ENCODE data around the gene FKBP10. TPM values are rescaled to one million over a fixed set of nuclear protein-coding genes. Genes with fewer than 3 reads are reported as not detected.
"Not testable (repeated sequence)": the region's sequence is repeated elsewhere in the genome, so short reads cannot be mapped to it uniquely, and the experiment has no call there.

FKBP10 gene
- total RNA-seq, 2 experiments from 2014 or later = not detected

GRCh38 chr17:41837761-41838538, 25.1 kb downstream of the FKBP10 start, which contains the start of gene KLHL10:
KLHL10 (plus strand) TSS chr17:41837825; CDS start chr17:41837933, 108 bp downstream.
- H3K4me1 Mint-ChIP-seq (ENCODE audit: low read depth) = peaks cover 14% of the 10 kb centered on the region
- no peaks in the 10 kb centered on the region for H3K27me3 Mint-ChIP-seq (ENCODE audit: low read depth)
- H3K36me3 Mint-ChIP-seq (ENCODE audit: low read depth) = no peaks in the 10 kb centered on the region
- ATAC-seq (no peak), DNase-seq (no peak)
- H3K9me3 Mint-ChIP-seq (ENCODE audit: insufficient read depth) = no peaks in the 10 kb centered on the region
- H3K27ac Mint-ChIP-seq = no peak within 1 kb of the TSS
- ChIA-PET CTCF (interaction anchor here (1.2 to 1.7 kb wide), 2 partner anchors 27 to 100 kb away, joined by 4 to 7 read pairs; partner anchors contain the start of gene P3H4), POLR2A (interaction anchor here (1.0 kb wide), 1 partner anchor 28 kb away, joined by 3 read pairs; the partner anchor contains the start of gene KLHL11)
- peak within 1 kb of the TSS; percentile 75 for H3K4me3 Mint-ChIP-seq

- H3K36me3 Mint-ChIP-seq (ENCODE audit: low read depth); H3K4me3 Mint-ChIP-seq; H3K27me3 Mint-ChIP-seq (ENCODE audit: low read depth); DNase-seq; ATAC-seq; H3K9me3 Mint-ChIP-seq (ENCODE audit: insufficient read depth); H3K27ac Mint-ChIP-seq; CTCF ChIA-PET: not testable (repeated sequence)
- POLR2A ChIA-PET = interaction anchor here (0.6 kb wide), 1 partner anchor 91 kb away, joined by 4 read pairs; no protein-coding TSS in a partner anchor
- H3K4me1 Mint-ChIP-seq (ENCODE audit: low read depth) = peaks cover 14% of the 10 kb centered on the region
Observed at GRCh38 chr17:41839448-41839847, 26.6 kb downstream of the FKBP10 start.

GRCh38 chr17:41840781-41841180, 28.0 kb downstream of the FKBP10 start:
- H3K27ac Mint-ChIP-seq; H3K4me1 Mint-ChIP-seq (ENCODE audit: low read depth); H3K4me3 Mint-ChIP-seq; H3K9me3 Mint-ChIP-seq (ENCODE audit: insufficient read depth); ATAC-seq; CTCF ChIA-PET; POLR2A ChIA-PET; H3K27me3 Mint-ChIP-seq (ENCODE audit: low read depth); H3K36me3 Mint-ChIP-seq (ENCODE audit: low read depth); DNase-seq: not testable (repeated sequence)

GRCh38 chr17:41844971-41845370, 32.2 kb downstream of the FKBP10 start:
- POLR2A ChIA-PET = no interaction called here

GRCh38 chr17:41848788-41849187, 36.0 kb downstream of the FKBP10 start:
- Mint-ChIP-seq H3K36me3 (ENCODE audit: low read depth) (peaks cover 15% of the 10 kb centered on the region), H3K27me3 (ENCODE audit: low read depth) (no peaks in the 10 kb centered on the region), H3K4me1 (ENCODE audit: low read depth) (peaks cover 5% of the 10 kb centered on the region), H3K27ac (no peak overlapping the region), H3K4me3 (no peak overlapping the region), H3K9me3 (ENCODE audit: insufficient read depth) (no peaks in the 10 kb centered on the region)
- CTCF ChIA-PET = interaction anchor here (1.4 to 1.6 kb wide), 2 partner anchors 16 to 37 kb away, joined by 4 read pairs; partner anchors contain the start of genes KLHL11 and P3H4
- POLR2A ChIA-PET = no interaction called here
- DNase-seq = no peak
- ATAC-seq = no peak

More at GRCh38 chr17:41844971-41845370, 32.2 kb downstream of the FKBP10 start:
- Mint-ChIP-seq H3K36me3 (ENCODE audit: low read depth) (peaks cover 2% of the 10 kb centered on the region), H3K27ac (no peak overlapping the region), H3K27me3 (ENCODE audit: low read depth) (no peaks in the 10 kb centered on the region), H3K4me3 (no peak overlapping the region), H3K4me1 (ENCODE audit: low read depth) (no peaks in the 10 kb centered on the region), H3K9me3 (ENCODE audit: insufficient read depth) (no peaks in the 10 kb centered on the region)
- DNase-seq (no peak), ATAC-seq (no peak)
- CTCF ChIA-PET = no interaction called here

DNA sequence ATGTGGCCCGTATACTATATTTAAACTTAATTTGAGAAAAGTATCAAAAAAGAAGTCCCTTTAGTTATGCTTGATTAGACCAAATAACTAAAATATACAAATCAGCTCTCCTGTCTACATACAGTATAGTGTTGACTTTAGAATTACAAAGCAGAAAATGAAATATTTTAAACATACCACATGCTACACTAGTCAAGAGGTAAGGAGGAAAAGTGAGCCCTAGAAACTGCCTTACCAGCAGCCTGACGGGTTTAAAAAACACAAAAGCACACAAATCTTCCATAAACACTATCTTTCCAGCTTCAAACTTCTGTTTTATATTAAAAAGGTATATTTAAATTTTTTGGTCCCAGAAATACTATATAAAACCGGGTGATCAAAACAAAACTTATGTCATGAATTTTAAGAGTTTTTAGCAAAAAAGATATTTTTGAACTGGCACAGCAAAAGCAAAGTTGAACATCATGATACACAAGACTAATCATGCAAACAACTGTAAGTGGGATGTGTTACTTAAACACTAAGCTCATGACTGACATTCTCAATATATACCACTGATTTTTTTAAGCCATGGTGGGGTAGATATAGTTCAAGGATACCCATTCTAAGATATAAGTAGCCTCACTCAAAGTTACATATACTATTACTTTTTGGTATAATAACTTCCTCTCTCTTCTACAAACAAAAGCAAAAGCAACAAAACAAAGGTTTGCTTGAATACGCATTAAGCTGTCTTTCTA, 36.6 kb downstream of the FKBP10 start:
- H3K36me3 Mint-ChIP-seq (ENCODE audit: low read depth) = peaks cover 18% of the 10 kb centered on the region
- no peaks in the 10 kb centered on the region for H3K27me3 Mint-ChIP-seq (ENCODE audit: low read depth)
- H3K27ac Mint-ChIP-seq = no peak overlapping the region
- CTCF ChIA-PET = interaction anchor here (1.4 to 1.6 kb wide), 2 partner anchors 15 to 38 kb away, joined by 4 read pairs; partner anchors contain the start of genes KLHL11 and P3H4
- ATAC-seq (no peak), DNase-seq (no peak)
- peaks cover 5% of the 10 kb centered on the region for H3K4me1 Mint-ChIP-seq (ENCODE audit: low read depth)
- POLR2A ChIA-PET = interaction anchor here (1.3 kb wide), 1 partner anchor 161 kb away, joined by 3 read pairs; the partner anchor contains the start of gene EIF1
- no peaks in the 10 kb centered on the region for H3K9me3 Mint-ChIP-seq (ENCODE audit: insufficient read depth)
- H3K4me3 Mint-ChIP-seq = no peak overlapping the region

- not testable (repeated sequence) for H3K27me3 Mint-ChIP-seq (ENCODE audit: low read depth); H3K4me3 Mint-ChIP-seq; H3K4me1 Mint-ChIP-seq (ENCODE audit: low read depth); H3K9me3 Mint-ChIP-seq (ENCODE audit: insufficient read depth); H3K27ac Mint-ChIP-seq; DNase-seq; ATAC-seq
- ChIA-PET CTCF (interaction anchor here (0.7 kb wide), 1 partner anchor 13 kb away, joined by 4 read pairs; no protein-coding TSS in a partner anchor), POLR2A (interaction anchor here (0.7 to 0.8 kb wide), 2 partner anchors 162 to 171 kb away, joined by 3 to 4 read pairs; no protein-coding TSS in a partner anchor)
- H3K36me3 Mint-ChIP-seq (ENCODE audit: low read depth) = peaks cover 23% of the 10 kb centered on the region
Observed at GRCh38 chr17:41851382-41851781, 38.6 kb downstream of the FKBP10 start.

- ChIA-PET POLR2A (no interaction called here), CTCF (interaction anchor here (1.6 kb wide), 1 partner anchor 59 kb away, joined by 6 read pairs; no protein-coding TSS in a partner anchor)
- no peak overlapping the region for H3K4me3 Mint-ChIP-seq
- no peaks in the 10 kb centered on the region for H3K36me3 Mint-ChIP-seq (ENCODE audit: low read depth)
- H3K27me3 Mint-ChIP-seq (ENCODE audit: low read depth) = no peaks in the 10 kb centered on the region
- peaks cover 15% of the 10 kb centered on the region for H3K4me1 Mint-ChIP-seq (ENCODE audit: low read depth)
- ATAC-seq (no peak), DNase-seq (no peak)
- no peaks in the 10 kb centered on the region for H3K9me3 Mint-ChIP-seq (ENCODE audit: insufficient read depth)
- no peak overlapping the region for H3K27ac Mint-ChIP-seq
Observed at GRCh38 chr17:41860254-41860931, 47.6 kb downstream of the FKBP10 start.

- peak; percentile 44 for DNase-seq
- ATAC-seq = no peak
- ChIA-PET POLR2A (interaction anchor here (0.9 to 1.2 kb wide), 2 partner anchors 19 to 67 kb away, joined by 3 to 5 read pairs; partner anchors contain the start of gene ODAD4), CTCF (interaction anchor here (0.9 to 3.4 kb wide), 3 partner anchors 10 to 52 kb away, joined by 3 to 14 read pairs (median 7); partner anchors contain the start of gene P3H4)
- H3K4me1 Mint-ChIP-seq (ENCODE audit: low read depth) = peaks cover 18% of the 10 kb centered on the region
- no peak overlapping the region for H3K27ac Mint-ChIP-seq
- no peaks in the 10 kb centered on the region for H3K27me3 Mint-ChIP-seq (ENCODE audit: low read depth)
- peaks cover 11% of the 10 kb centered on the region for H3K36me3 Mint-ChIP-seq (ENCODE audit: low read depth)
- H3K4me3 Mint-ChIP-seq = no peak overlapping the region
- no peaks in the 10 kb centered on the region for H3K9me3 Mint-ChIP-seq (ENCODE audit: insufficient read depth)
Observed at GRCh38 chr17:41863074-41863848, 50.5 kb downstream of the FKBP10 start.

- ChIA-PET POLR2A (interaction anchor here (0.8 to 2.2 kb wide), 13 partner anchors 10 to 176 kb away, joined by 3 to 8 read pairs (median 4); partner anchors contain the start of genes ACLY, CNP, DNAJC7 and EIF1), CTCF (interaction anchor here (0.8 to 3.4 kb wide), 6 partner anchors 11 to 63 kb away, joined by 3 to 14 read pairs (median 4); partner anchors contain the start of gene P3H4)
- ATAC-seq (no peak), DNase-seq (no peak)
- Mint-ChIP-seq H3K9me3 (ENCODE audit: insufficient read depth) (no peaks in the 10 kb centered on the region), H3K27me3 (ENCODE audit: low read depth) (no peaks in the 10 kb centered on the region), H3K36me3 (ENCODE audit: low read depth) (peaks cover 21% of the 10 kb centered on the region), H3K27ac (no peak overlapping the region), H3K4me1 (ENCODE audit: low read depth) (peaks cover 24% of the 10 kb centered on the region), H3K4me3 (no peak overlapping the region)
Observed at GRCh38 chr17:41864498-41864835, 51.7 kb downstream of the FKBP10 start.

All from activated CD8-positive, alpha-beta T cell treated with anti-CD3 and anti-CD28 coated beads, Interleukin-2, amount 10 ng/mL, durations not matched to agents 7 days and 5 days (primary cell).